HG02884 (cell line): ENCODE results near the gene RAI14.
"Not testable (repeated sequence)": the region's sequence is repeated elsewhere in the genome, so short reads cannot be mapped to it uniquely, and the experiment has no call there.

ENCODE experiments used
- ATAC-seq: cut with Tn5 transposase; IDR thresholded peaks from one replicate; pipeline ENCODE4 v1.9.1; 2021; ENCODE audit warnings: mild to moderate bottlenecking, moderate library complexity; ENCODE audit not compliant: unreplicated experiment

RAI14 gene

DNA sequence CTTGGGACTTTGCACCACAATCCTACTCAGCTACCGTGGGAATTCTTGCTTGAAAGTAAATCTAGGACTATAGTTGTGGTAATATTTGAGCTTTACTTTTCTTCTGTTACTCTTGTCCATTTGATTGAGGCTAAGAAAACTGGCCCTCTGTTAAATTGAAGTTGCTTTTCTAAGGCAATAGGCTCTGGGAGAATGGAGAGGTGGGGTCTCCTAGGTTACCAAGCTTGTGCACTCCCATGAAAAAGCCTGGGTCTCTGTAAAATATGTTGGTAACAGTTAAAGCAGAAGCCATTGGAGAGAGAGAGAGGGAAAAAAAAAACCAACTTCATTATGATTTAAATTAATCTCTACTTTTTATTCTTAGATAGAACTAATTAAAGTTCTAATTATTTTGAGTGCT, 68.6 kb downstream of the RAI14 start:
- no peak for ATAC-seq

DNA sequence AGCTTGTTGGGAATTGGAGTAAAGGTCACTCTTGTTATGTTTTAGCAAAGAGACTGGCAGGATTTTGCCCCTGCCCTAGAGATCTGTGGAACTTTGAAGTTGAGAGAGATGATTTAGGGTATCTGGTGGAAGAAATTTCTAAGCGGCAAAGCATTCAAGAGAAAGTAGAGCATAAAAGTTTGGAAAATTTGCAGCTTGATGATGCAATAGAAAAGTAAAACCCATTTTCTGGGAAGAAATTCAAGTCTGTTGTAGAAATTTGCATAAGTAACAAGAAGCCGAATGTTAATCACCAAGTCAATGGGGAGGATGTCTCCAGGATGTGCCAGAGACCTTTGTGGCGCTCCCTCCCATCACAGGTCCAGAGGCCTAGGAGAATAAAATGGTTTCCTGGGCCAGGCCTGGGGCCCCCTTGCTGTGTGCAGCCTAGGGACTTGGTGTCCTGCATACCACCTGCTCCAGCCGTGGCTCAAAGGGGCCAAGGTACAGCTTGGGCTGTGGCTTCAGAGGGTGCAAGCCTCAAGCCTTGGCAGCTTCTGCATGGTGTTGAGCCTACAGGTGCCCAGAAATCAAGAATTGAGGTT, 71.1 kb downstream of the RAI14 start:
- ATAC-seq: not testable (repeated sequence)

DNA sequence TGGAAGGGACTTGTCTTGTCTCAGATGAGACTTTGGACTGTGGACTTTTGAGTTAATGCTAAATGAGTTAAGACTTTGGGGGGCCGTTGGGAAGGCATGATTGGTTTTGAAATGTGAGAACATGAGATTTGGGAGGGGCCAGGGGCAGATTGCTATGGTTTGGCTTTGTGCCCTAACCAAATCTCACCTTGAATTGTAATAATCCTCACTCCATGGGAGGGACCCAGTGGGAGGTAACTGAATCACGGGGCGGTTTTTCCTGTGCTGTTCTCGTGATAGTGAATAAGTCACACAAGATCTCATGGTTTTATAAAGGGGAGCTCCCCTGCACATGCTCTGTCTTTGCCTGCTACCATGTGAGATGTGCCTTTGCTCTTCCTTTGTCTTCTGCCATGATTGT, 72.1 kb downstream of the RAI14 start:
- no peak for ATAC-seq

- ATAC-seq: no peak
These were observed 75.5 kb downstream of the RAI14 start for GRCh38 chr5:34731435-34732232.

- no peak for ATAC-seq
These were observed 78.2 kb downstream of the RAI14 start for GRCh38 chr5:34734326-34734725.

DNA sequence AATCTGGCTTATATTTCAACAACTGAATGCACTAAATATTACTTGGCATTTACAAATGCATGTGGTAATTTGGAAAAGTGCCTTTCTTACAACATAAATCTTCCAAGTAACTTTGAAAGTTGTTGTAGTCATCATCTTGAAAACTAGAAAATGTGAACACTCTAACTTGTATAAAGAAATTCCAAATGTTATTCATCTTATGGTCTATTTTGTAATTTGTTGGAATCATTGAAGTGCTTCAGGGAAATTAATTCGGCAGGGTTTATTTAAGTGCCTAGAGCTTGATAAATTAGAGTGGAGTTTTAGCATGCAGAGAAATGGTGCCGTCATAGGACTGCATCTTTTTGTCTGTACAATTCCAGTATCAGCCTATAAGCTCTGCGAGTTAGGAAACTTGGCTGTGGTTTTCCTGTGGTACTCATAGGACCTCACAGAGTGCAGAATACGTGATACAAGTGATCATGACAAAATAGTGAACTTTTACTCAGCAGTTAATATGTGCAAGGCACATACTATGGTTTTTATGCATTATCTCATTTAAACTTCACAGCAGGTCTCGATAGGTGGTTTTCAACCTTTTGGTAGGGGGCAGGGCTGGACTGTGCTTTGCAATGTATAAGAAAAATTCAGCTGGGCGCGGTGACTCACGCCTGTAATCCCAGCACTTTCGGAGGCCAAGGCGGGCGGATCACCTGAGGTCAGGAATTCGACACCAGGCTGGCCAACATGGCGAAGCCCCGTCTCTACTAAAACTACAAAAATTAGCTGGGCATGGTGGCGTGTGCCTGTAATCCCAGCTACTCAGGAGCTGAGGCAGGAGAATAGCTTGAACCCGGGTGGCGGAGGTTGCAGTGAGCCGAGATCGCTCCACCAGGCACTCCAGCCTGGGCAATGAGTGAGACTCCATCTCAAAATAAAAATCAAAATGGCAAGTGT, 79.6 kb downstream of the RAI14 start:
- no peak for ATAC-seq

DNA sequence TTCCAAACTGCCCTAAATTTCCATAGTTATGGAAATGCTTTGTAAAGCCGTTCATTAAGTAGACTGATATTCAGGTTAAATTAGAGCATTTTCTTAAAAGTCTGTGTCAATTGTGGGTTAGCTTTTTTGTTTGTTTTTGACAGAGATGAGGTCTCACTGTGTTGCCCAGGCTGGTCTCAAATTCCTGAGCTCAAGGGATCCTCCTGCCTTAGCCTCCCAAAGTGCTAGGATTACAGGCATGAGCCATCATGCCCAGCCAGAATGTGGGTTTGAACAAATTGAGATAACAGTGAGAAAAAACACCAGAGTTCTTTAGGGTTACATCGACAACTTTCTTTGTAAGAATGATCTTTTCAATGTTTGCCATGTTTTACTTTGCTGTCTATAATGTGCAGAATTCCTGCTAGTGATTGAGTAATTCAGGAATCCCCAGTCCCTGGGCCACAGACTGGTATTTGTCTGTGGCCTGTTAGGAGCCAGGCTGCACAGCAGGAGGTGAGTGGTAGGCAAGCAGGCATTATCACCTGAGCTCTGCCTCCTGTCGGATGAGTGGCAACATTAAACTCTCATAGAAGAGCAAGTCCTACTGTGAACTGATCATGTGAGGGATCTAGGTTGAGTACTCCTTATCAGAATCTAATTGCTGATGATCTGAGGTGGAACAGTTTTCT, 80.5 kb downstream of the RAI14 start:
- ATAC-seq: no peak

GRCh38 chr5:34737731-34738130, 81.6 kb downstream of the RAI14 start:
- ATAC-seq: no peak

- no peak for ATAC-seq
These were observed 82.3 kb downstream of the RAI14 start for GRCh38 chr5:34738381-34738780.

DNA sequence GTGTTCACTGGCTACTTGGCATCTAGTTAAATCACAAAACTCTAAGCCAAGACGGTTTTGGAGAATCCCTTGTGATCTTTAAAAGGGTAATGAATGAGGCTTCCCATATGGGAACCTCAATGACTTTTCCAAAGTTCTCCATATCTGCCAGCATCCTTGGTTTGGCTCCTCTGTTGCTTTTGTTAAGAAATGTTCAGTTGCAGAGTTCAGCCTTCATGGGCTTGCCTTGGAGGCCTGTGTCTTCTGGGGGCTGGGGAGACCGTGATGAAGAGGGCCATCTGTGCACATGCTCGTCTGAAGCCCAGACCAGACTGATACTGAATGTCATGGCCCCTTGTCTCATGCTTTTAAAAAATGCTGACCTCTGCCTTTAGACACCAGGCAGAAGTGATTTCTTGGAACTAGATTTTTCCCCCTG, 84.3 kb downstream of the RAI14 start:
- no peak for ATAC-seq

DNA sequence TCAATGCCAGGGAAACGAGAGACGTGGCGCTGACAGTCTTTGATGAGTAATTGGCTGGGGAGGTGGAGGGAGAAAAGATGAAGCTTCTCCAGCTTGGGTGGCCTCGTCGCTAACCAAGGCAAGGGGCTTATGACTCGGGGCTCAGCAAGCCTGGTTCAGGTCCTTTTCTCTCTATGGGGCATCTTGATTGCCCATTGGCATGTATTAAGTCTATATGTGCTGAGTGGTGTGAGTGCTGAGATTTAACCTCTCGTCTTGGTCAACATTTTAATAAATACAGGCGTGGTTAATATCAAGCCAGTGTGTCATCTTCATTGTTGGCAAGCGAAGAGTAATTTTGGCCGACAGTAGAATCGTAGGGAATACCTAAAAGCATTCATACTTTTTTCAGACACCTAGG, 85.9 kb downstream of the RAI14 start:
- ATAC-seq: no peak

DNA sequence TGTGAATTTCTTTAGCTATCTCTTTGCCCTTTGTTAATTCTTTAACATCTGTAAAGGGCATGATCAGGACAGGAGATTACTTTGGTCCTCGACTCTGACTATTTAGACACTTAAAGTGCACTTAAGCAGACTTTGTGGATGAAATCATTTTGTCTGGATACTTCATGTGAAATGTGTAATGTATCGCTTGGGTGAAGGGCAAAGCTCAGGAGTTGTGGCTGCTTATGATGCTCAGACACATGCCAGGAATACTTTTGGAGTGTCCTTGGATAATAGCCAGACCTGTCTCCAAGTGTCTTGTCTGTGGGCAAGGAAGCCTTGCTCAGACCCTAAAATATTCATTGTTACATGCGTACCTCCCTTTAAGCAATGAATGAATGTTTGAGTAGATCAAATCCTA, 87.8 kb downstream of the RAI14 start:
- ATAC-seq: no peak

GRCh38 chr5:34748431-34748830, 92.3 kb downstream of the RAI14 start:
- ATAC-seq: no peak

- ATAC-seq: no peak
These were observed 93.3 kb downstream of the RAI14 start for GRCh38 chr5:34749431-34749873.

DNA sequence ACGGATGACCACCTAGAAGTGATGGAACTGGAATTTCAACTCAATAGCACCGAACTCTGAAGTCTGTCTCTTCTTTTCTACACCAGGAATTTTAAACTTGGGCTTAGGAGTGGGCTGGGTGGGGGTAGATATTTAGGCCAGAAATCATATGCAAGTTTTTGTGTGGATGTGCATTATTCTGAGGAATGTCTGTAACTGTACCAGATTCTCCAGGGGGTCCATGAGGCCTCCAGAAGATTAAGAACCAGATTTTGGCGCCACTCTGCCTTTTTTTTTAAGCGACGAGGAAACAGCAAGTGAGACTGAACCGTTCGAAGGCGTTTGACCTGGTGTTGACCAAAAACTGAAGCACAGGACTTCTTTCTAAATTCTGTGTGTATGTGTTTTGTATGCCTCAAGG, 94.1 kb downstream of the RAI14 start:
- ATAC-seq: no peak

DNA sequence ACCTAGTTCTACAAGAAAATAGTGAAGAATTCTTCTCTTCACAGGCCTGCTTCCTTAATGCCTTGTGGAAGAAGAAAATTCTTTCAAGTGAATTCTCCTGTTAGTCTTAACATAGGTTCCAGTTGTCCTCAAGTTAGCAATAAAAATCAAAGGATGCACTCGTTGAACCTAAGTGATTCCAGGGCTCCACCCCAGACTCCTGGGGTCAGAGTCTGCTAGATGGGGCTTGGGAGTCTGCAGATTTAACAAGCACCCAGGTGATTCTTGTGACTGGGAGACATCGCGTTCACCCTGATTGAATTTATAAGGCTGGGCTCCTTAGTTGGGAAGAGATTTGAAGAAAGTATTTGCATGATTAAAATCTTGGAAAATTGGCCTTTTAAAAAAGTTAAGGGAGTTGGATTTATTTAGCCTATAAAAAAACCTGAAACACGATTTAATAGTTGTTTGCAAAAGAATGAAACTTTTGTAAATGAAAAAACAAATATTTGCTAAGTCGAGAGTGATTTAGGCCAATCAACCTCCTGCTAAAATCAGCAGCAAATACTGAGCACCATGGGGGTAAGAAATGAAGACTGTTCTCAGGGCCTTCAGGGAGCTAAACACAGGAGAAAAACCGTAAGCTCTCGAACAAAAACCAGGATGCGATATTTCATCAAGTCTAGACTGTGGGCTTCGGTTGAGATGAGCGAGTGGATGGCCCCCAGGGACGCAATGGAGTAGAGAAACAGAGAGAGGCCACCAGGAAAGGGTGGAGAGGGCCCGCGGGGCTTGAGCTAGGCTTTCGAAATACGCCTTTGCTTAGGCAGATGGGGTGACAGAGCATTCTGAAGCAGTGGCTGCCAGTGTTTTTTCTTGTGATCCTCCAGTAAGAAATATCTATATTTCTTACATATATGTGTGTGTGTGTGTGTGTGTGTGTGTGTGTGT, 95.9 kb downstream of the RAI14 start:
- ATAC-seq: no peak

DNA sequence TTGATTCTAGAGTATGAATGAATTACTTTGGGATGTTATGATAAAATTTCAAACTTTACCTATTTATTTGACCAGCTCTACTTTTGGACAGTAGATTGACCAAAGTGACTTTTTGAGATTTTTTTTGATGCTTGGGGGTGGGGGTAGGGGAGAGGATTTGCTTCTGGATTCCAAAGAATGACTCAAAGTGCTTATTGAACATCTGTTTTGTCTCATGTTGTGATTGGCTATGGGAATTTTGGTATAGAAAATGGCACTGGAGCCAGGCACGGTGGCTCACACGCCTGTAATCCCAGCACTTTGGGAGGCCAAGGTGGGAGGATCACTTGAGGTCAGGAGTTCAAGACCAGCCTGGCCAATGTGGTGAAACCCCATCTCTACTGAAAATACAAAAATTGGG, 97.1 kb downstream of the RAI14 start:
- ATAC-seq: not testable (repeated sequence)

- ATAC-seq: no peak
These were observed 99.8 kb downstream of the RAI14 start for GRCh38 chr5:34755926-34756325.

DNA sequence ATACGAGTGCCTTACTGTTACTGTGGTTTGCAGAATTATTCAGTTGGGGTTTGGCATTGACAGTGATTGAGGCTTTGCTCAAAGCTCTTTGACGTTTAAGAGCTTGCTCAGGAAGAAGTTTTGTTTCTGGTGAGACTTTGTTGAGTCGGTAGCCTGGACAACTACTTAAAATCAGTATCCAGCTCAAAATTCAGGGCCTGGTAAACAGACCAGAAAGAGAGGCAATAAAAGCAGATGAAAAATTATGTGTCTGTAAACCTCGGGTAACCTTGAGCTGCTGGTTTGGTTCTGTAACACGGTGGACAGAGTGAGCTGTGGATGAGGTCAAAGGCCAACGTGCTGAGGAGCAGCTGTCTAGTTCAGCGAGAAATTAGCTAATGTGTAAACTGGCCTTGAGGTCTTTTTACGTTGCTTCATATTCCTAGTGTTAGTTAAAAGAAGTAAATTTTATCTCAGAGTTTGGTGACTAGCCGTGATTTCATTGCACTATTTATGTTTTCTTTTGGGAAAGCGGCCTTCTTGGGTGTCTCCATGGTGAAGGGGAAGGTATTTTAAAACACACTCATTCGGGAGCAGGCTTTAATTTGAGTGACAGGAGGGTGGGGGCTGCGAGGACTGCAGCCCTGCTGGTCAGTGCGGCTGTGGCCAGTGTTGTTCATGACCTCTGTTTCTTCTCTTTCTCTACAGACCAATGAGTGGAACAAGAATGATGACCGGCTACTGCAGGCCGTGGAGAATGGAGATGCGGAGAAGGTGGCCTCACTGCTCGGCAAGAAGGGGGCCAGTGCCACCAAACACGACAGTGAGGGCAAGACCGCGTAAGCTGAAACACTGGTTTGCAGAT, 100.9 kb downstream of the RAI14 start:
- ATAC-seq: no peak
